SK-N-MC (cell line): ENCODE measurements around the gene MIEF2.

ENCODE experiments used
- DNase-seq: peaks from one replicate; pipeline ENCODE4 v3.0.0-alpha.2; 2011; ENCODE audit warnings: low read depth, low spot score
- H3K27ac ChIP-seq: fragments of 200-600 bp; sonication (generic); 2 replicates; pipeline ENCODE4 v1.5.1; 2016; ENCODE audit warnings: mixed run types
- H3K36me3 ChIP-seq: fragments of 200-600 bp; sonication (generic); 2 replicates; pipeline ENCODE4 v1.6.1; 2017; ENCODE audit warnings: antibody characterized with exemption, low read length, mixed read lengths; ENCODE audit not compliant: insufficient read depth
- H3K4me3 ChIP-seq: fragments of 200-600 bp; sonication (generic); 2 replicates; pipeline ENCODE4 v1.5.1; 2016
- H3K9ac ChIP-seq: fragments of 200-600 bp; sonication (generic); 2 replicates; pipeline ENCODE4 v1.8.0; 2017; ENCODE audit warnings: mixed run types, mixed read lengths; ENCODE audit not compliant: insufficient read length
- H3K9me3 ChIP-seq: fragments of 200-600 bp; sonication (generic); 2 replicates; pipeline ENCODE4 v1.6.1; 2017; ENCODE audit warnings: low read depth, mild to moderate bottlenecking, antibody characterized with exemption, low read length, moderate library complexity, mixed read lengths
- EZH2 ChIP-seq: fragments of 200-600 bp; sonication (generic); IDR thresholded peaks from one replicate; pipeline ENCODE4 v1.6.1; 2017; ENCODE audit warnings: antibody characterized with exemption
- FOXP2 ChIP-seq: optimal IDR thresholded peaks from 2 replicates; pipeline ENCODE3; 2011; ENCODE audit warnings: mild to moderate bottlenecking, moderate library complexity; ENCODE audit not compliant: insufficient read depth; ENCODE audit errors: extremely low read length, control extremely low read depth
- POLR2AphosphoS5 ChIP-seq: IDR thresholded peaks from 2 replicates; pipeline ENCODE4 v1.6.1; 2012; ENCODE audit warnings: mild to moderate bottlenecking, low read depth, low read length, borderline replicate concordance

The MIEF2 gene

DNA sequence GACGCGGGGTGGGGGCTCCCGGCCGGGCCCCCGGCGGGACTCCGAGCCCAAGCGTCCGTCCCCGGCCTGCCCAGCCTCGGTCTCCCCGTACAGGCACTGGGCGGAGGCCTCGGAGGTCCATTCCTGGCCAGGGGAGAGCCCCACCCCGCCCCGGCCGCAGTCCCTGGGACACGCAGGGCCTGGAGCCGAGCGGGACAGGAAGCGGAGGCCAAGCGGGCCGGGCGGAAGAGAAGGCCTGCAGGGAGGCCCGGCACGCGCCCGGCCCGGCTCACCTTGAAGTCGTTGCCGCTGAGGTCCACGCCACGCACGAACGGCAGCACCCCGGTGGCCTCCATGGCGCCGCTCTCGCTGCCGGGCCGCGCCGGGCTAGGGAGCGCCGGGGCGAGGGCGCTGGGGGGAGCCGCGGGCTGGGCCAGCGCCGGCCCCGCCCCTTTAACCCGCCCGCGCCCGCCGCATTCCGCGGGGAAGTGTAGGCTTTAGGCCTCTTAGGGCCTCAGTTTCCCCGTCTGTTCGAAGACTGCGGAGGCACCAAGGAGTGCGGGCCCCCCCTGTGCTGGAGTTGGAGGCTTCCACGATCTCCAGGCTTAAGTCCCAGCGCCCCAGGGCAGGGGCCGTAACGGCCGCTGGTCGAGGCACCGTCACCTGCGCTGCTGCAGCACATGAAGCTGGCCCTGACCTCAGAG is 2.0 kb upstream of the MIEF2 start, which contains the start of gene FLII:
Gene FLII, minus strand, starts transcription at position 383 of the 683 bp plus-strand sequence. Its CDS starts 48 bp downstream, at position 335.
- no peaks in the 10 kb centered on the region for H3K9me3 ChIP-seq
- H3K9ac ChIP-seq = peak within 1 kb of the TSS; percentile 87
- TF ChIP-seq EZH2 (no peak), POLR2AphosphoS5 (peak; percentile 43; the same call in 1 of the 2 replicates)
- H3K27ac ChIP-seq = no peak within 1 kb of the TSS
- DNase-seq = no peak
- H3K4me3 ChIP-seq = peak within 1 kb of the TSS; percentile 89
- H3K36me3 ChIP-seq = no peaks in the 10 kb centered on the region; the same call in 1 of the 2 replicates

DNA sequence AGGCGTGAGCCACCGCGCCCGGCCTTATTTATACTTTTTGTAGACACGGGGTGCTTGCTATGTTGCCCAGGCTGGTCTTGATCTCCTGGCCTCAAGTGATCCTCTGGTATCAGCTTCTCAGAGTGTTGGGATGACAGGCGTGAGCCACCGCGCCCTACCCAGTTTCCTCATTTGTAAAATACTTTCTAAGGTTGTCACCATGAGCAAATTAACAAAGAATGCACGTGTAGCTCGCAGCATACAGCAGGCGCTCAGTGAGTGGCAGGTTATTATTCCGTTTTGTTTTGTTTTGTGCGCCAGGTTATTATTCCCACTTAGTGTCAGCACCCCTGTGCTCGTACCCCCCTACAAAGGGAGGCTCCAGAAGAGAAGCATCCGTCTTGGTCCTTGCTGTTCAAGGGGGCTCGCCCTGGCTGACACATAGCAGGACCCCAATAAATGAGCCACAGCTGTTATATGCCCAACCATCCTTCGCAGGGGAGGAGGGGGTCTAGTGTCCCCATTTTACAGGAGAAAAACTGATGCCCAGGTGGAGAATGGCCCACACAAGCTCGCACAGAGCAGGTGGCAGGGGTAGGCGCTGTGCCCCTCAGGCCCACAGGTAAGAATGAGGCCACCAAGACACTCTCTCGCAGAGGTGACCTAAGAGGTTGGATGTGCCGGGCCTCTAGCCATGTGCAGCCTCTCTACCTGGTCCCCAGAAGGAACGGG is 686 bp upstream of the MIEF2 start:
- H3K9me3 ChIP-seq = no peaks in the 10 kb centered on the region
- no peak for DNase-seq
- no peak overlapping the region for H3K9ac ChIP-seq
- no peak overlapping the region for H3K27ac ChIP-seq
- peak overlapping the region; percentile 95 for H3K4me3 ChIP-seq
- TF ChIP-seq EZH2 (no peak), FOXP2 (no peak), POLR2AphosphoS5 (no peak)
- no peaks in the 10 kb centered on the region for H3K36me3 ChIP-seq

DNA sequence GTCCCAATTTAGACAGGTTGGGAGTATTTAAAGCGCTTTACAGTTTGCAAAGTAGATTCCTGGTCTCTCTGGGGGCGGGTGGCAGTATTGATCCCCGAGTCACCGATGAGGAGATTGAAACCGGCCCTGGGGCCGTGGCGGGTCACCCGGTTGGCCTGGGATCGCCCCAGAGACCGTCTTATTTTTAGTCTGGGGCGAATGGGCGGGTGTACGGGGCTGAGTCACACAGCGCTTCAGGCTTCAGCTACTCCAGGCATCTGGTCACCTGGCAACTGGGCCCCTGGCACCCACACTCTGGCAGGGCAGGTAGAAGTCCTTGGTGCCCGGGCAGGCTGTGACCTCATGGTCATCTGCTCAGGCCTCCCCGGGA is 669 bp downstream of the MIEF2 start:
- H3K9ac ChIP-seq = peak overlapping the region; percentile 80
- no peaks in the 10 kb centered on the region for H3K36me3 ChIP-seq
- H3K27ac ChIP-seq = no peak overlapping the region
- H3K9me3 ChIP-seq = no peaks in the 10 kb centered on the region
- no peak for DNase-seq
- TF ChIP-seq POLR2AphosphoS5 = no peak
- peak overlapping the region; percentile 95 for H3K4me3 ChIP-seq

DNA sequence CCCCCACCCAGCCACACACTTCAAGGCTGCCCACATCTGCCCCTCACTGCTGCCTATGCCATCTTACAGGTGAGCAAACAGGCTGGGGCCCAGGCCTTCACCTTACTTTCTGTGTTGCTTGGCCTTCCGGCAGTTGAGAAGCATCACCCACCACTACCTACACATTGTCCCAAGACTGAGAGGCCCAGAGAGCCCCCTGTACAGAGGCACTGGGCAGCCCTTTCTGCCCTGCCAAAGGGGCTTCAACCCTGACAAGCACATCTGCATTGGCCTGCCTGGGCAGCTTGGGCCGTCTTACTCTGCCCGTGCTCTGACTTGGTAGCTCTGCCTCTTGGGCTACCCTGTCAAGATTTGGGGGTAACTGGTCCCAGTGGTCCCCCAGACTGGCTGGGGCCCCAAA is 1.2 kb downstream of the MIEF2 start:
- H3K9ac ChIP-seq = no peak overlapping the region
- no peak overlapping the region for H3K27ac ChIP-seq
- H3K4me3 ChIP-seq = peak overlapping the region; percentile 95
- no peak for DNase-seq
- no peaks in the 10 kb centered on the region for H3K36me3 ChIP-seq
- no peaks in the 10 kb centered on the region for H3K9me3 ChIP-seq
- no peak for TF ChIP-seq EZH2
- no peak for TF ChIP-seq FOXP2
- TF ChIP-seq POLR2AphosphoS5 = no peak

DNA sequence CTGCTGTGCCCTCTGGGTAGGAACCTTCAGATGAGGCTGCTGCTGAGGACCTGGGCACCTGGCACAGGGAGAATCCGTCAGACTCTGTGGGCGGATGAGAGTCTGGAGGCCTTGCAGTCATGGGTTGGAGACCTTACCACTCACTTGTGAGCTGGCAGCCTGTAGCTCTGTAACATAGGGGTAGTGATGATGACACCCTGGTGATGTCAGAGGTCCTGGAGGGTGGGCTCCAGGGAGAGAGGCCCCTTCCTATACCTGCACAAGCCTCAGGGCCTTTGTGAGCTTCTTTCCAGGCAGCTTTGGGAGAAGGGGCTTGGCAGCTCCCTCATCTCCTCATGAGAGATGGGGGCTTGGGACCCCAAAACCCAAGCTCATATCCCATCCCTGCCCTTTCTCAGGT is 1.6 kb downstream of the MIEF2 start:
- Histone ChIP-seq H3K27ac (no peak overlapping the region), H3K9me3 (no peaks in the 10 kb centered on the region), H3K9ac (no peak overlapping the region), H3K36me3 (no peaks in the 10 kb centered on the region), H3K4me3 (no peak overlapping the region)
- TF ChIP-seq POLR2AphosphoS5 = no peak
- TF ChIP-seq EZH2 = no peak
- no peak for TF ChIP-seq FOXP2
- no peak for DNase-seq

DNA sequence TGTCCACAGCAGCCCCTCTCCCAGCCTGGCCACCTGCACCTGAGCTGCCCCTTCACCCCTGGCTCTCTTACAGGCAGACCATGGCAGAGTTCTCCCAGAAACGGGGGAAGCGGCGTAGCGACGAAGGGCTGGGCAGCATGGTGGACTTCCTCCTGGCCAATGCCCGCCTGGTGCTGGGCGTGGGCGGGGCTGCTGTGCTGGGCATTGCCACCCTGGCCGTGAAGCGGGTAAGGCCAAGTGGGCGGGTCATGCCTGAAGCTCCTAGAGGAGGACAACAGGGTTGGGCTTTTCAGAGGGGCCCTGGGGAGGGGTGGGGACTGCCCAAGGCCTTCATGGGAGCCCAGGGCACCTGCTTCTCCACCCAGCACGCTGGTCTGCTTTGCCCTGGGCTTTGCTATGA is 2.2 kb downstream of the MIEF2 start:
- no peak for DNase-seq
- Histone ChIP-seq H3K9me3 (no peaks in the 10 kb centered on the region), H3K27ac (no peak overlapping the region), H3K4me3 (no peak overlapping the region), H3K36me3 (no peaks in the 10 kb centered on the region), H3K9ac (no peak overlapping the region)
- no peak for TF ChIP-seq FOXP2
- TF ChIP-seq EZH2 = no peak
- no peak for TF ChIP-seq POLR2AphosphoS5

DNA sequence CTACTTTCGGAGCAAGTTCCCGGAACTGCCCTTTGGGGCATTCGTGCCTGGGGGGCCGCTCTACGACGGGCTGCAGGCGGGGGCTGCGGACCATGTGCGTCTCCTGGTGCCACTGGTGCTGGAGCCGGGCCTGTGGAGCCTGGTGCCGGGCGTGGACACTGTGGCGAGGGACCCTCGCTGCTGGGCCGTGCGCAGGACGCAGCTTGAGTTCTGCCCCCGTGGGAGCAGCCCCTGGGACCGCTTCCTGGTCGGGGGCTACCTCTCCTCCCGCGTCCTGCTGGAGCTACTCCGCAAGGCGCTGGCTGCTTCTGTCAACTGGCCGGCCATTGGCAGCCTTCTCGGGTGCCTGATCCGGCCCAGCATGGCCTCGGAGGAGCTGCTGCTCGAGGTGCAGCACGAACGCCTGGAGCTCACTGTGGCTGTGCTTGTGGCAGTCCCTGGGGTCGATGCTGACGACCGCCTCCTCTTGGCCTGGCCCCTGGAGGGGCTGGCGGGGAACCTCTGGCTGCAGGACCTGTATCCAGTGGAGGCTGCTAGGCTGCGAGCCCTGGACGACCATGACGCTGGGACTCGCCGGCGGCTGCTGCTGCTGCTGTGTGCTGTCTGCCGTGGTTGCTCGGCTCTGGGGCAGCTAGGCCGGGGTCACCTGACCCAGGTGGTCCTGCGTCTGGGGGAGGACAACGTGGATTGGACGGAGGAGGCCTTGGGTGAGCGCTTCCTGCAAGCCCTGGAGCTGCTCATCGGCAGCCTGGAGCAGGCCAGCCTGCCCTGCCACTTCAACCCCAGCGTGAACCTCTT is 3.6 kb downstream of the MIEF2 start:
- no peak overlapping the region for H3K27ac ChIP-seq
- H3K9ac ChIP-seq = no peak overlapping the region
- no peak for DNase-seq
- no peak for TF ChIP-seq POLR2AphosphoS5
- no peak for TF ChIP-seq FOXP2
- no peak for TF ChIP-seq EZH2
- no peaks in the 10 kb centered on the region for H3K9me3 ChIP-seq
- no peak overlapping the region for H3K4me3 ChIP-seq
- H3K36me3 ChIP-seq = no peaks in the 10 kb centered on the region

DNA sequence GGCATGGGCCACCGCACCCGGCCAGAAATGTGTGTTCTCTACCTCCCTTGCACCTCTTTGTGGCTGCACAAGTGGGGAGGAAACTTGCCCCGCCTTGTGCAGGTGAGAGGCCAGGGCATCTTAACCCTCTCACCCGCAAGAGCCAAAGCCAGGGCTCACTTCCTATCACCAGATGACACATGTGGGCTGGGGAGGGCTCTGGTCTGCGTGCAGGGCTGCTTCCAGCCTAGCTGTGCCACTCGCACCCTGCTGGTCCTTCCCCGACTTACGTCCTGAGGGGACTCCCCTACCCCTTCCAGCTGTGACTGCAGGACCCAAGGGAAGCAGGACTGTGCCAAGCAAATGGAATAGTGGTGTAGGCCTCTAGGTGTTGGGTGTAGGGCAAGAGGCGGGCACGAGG is 6.9 kb downstream of the MIEF2 start:
- no peak overlapping the region for H3K4me3 ChIP-seq
- no peak for DNase-seq
- H3K27ac ChIP-seq = no peak overlapping the region
- TF ChIP-seq FOXP2 (no peak), POLR2AphosphoS5 (no peak), EZH2 (no peak)
- no peaks in the 10 kb centered on the region for H3K9me3 ChIP-seq
- no peak overlapping the region for H3K9ac ChIP-seq
- H3K36me3 ChIP-seq = no peaks in the 10 kb centered on the region
